Kidney epithelial cell (primary cell): ENCODE measurements around the gene IL13. TPM values are rescaled to one million over a fixed set of nuclear protein-coding genes. Genes with fewer than 3 reads are reported as not detected.

Experiments used
- DNase-seq: peaks from one replicate; pipeline ENCODE4 v3.0.0-alpha.2; 2010; ENCODE audit warnings: low read depth
- H3K27me3 ChIP-seq: 2 replicates; pipeline ENCODE4 v1.6.0; 2011; ENCODE audit warnings: low read length; ENCODE audit not compliant: control insufficient read depth, insufficient read depth
- H3K36me3 ChIP-seq: 2 replicates; pipeline ENCODE4 v1.5.1; 2011; ENCODE audit warnings: low read length; ENCODE audit not compliant: control insufficient read depth, insufficient read depth
- H3K4me3 ChIP-seq: 2 replicates; pipeline ENCODE4 v1.5.1; 2011; ENCODE audit warnings: low read depth, mild to moderate bottlenecking, control low read depth, low read length
- total RNA-seq: library from RNA; depleted of rRNA; stranded (reverse); fragments of >200 nt; gene quantifications from 2 replicates; pipeline ENCODE4 v1.2.3, GENCODE V29; 2015
- TF ChIP-seq, protein P1 (sequence below): IDR thresholded peaks from 2 replicates; pipeline ENCODE4 v1.5.1; 2011; ENCODE audit warnings: mild to moderate bottlenecking, moderate library complexity, low read length, control low read depth, inconsistent platforms; ENCODE audit not compliant: insufficient read depth, poor library complexity, severe bottlenecking

Gene IL13
- total RNA-seq, 1 donor from 2014 or later, result not detected

DNA sequence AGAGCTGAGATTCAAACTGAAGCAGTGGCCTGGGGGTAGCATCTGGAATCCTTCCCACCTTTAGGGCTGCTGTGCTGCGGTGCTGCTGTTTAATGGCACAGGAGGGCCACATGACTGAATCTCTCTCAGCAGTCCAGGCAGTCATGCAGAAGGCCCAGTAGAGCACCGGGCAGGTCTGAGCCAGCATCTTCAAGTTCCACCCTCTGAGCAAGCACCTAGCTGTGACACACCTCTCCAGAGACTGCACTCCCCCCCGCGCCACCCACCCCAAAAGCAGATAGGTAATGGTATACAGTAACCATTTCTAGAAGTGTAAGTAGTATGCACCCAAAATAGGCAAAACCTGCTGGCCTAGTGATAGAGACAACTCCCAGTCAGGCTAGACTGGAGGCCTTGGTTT, 24.0 kb downstream of the IL13 start:
- Histone ChIP-seq H3K27me3 (no peaks in the 10 kb centered on the region), H3K36me3 (no peaks in the 10 kb centered on the region), H3K4me3 (no peak overlapping the region)
- DNase-seq, result no peak
- TF ChIP-seq, protein P1, sequence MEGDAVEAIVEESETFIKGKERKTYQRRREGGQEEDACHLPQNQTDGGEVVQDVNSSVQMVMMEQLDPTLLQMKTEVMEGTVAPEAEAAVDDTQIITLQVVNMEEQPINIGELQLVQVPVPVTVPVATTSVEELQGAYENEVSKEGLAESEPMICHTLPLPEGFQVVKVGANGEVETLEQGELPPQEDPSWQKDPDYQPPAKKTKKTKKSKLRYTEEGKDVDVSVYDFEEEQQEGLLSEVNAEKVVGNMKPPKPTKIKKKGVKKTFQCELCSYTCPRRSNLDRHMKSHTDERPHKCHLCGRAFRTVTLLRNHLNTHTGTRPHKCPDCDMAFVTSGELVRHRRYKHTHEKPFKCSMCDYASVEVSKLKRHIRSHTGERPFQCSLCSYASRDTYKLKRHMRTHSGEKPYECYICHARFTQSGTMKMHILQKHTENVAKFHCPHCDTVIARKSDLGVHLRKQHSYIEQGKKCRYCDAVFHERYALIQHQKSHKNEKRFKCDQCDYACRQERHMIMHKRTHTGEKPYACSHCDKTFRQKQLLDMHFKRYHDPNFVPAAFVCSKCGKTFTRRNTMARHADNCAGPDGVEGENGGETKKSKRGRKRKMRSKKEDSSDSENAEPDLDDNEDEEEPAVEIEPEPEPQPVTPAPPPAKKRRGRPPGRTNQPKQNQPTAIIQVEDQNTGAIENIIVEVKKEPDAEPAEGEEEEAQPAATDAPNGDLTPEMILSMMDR, result no peak

DNA sequence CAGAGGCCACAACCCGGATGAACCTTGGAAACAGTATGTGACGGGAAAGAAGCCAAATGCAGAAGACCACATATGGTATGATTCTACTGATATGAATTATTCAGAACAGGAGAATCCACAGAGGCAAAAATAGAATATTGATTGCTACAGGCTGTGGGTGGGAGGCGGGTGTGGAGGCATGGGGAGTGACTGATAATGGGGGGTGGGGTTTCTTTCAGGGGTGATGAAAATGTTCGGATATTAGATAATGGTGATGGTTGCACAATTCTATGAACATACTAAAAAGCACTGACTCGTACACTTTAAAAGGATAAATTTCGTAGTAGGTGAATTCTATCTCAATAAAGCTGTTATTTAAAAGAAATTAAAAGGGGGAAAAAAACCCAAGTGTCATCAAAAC, 26.5 kb downstream of the IL13 start:
- TF ChIP-seq, protein P1, result no peak
- no peak overlapping the region for H3K4me3 ChIP-seq
- H3K27me3 ChIP-seq, result no peaks in the 10 kb centered on the region
- no peaks in the 10 kb centered on the region for H3K36me3 ChIP-seq
- DNase-seq, result no peak

DNA sequence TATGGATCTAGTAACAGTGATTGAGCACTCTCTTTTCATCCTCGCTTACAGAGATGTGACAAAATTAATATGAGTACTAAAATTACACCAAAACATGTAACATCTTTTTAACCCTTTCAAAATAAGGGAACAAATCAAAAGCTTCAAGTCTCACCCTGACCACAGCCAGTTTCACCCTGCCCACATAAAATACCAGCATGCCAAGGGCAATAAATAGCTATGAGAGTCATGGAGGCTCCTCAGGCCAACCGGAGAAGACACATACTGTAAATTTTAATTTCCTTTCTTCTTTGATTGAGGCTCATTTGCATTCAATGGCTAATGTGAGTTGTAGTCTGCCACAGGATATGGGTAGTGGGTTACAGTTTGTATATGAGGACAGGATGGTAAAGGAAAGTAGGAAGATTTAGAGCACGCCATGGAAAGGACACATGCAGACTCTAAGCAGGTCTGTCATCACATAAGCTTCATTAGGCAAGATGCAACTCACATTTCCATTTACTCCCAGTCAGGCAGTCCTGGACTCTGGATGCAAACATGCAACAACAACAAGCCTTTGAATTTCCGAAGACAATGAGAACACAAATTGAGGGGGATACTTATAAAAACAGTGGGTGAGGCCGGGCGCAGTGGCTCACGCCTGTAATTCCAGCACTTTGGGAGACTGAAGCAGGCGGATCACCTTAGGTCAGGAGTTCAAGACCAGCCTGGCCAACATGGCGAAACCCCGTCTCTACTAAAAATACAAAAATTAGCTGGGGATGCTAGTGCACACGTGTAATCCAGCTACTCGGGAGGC, 27.1 kb downstream of the IL13 start:
- no peaks in the 10 kb centered on the region for H3K36me3 ChIP-seq
- no peak for DNase-seq
- TF ChIP-seq, protein P1, result no peak
- H3K27me3 ChIP-seq, result no peaks in the 10 kb centered on the region
- no peak overlapping the region for H3K4me3 ChIP-seq

DNA sequence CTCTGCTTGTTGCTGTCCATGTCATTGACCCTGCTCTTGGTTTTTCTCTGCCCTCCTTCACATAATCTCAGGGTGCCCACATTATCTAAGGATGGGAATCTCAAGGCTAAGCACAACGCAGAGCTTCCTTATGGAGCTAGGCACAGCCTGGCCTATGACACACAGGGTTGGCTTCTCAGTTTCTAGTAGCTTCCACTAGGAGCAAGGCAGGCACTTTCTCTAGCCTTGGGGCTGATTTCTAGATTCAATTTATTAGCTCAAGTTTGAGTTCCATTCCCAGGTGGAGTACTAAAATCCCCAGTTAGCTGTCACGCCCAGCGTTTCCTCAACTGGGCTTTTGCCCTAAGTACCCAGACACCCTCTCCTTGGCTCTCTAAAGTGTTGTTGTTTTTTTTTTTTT, 28.2 kb downstream of the IL13 start:
- H3K4me3 ChIP-seq, result no peak overlapping the region
- TF ChIP-seq, protein P1, result no peak
- H3K27me3 ChIP-seq, result no peaks in the 10 kb centered on the region
- no peak for DNase-seq
- no peaks in the 10 kb centered on the region for H3K36me3 ChIP-seq

DNA sequence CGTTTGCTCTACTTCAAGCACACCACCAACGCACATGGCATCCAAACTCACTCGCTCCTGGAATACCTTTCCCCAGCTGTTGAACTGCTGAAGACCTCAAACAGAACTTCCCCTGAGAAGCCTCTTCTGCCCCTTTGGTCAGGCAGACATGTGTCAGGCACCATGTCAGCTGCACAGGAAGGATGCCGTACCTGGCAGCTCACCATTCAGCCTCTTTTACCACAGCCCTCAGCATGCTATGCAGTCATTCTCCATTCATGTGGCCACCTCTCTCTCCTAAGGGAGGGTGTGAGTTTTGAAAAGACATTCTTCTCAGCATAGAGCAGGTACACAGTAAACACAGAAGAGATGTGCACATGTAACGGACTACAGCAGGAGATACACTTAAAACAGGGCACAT, 30.0 kb downstream of the IL13 start:
- H3K4me3 ChIP-seq, result no peak overlapping the region
- no peak for DNase-seq
- H3K27me3 ChIP-seq, result no peaks in the 10 kb centered on the region
- no peaks in the 10 kb centered on the region for H3K36me3 ChIP-seq
- TF ChIP-seq, protein P1, result no peak
